Liver (tissue), 9 donors: ENCODE results near the gene STAT3. TPM values are rescaled to one million over a fixed set of nuclear protein-coding genes. Genes with fewer than 3 reads are reported as not detected.
"Not testable (repeated sequence)": the region's sequence is repeated elsewhere in the genome, so short reads cannot be mapped to it uniquely, and the experiment has no call there.

Source experiments
- DNase-seq: peaks from one replicate; pipeline ENCODE4 v3.0.0-alpha.2; 2017; ENCODE audit warnings: low spot score
- H3K27ac ChIP-seq, 2 donors: one replicate each; pipeline ENCODE4 v1.7.0; 2013; ENCODE audit warnings: inconsistent platforms in 2 of 2, low read length in 2 of 2, control low read depth in 1 of 2, low read depth in 1 of 2, mild to moderate bottlenecking in 1 of 2
- H3K27me3 ChIP-seq, 4 donors: one replicate each; pipeline versions ENCODE4 v1.6.1 to v1.7.0; 2013; ENCODE audit warnings: low read length in 3 of 4, inconsistent platforms in 1 of 4, mild to moderate bottlenecking in 1 of 4, moderate library complexity in 1 of 4; ENCODE audit not compliant: control insufficient read depth in 4 of 4, insufficient read depth in 4 of 4
- H3K36me3 ChIP-seq, 4 donors: one replicate each; pipeline versions ENCODE4 v1.6.1 to v1.7.0; 2013; ENCODE audit warnings: low read length in 3 of 4, mild to moderate bottlenecking in 3 of 4, low read depth in 1 of 4, moderate library complexity in 1 of 4; ENCODE audit not compliant: control insufficient read depth in 4 of 4, insufficient read depth in 3 of 4
- H3K4me1 ChIP-seq, 4 donors: one replicate each; pipeline versions ENCODE4 v1.6.1 to v1.7.0; 2013; ENCODE audit warnings: low read length in 3 of 4, mild to moderate bottlenecking in 3 of 4, moderate library complexity in 1 of 4; ENCODE audit not compliant: control insufficient read depth in 4 of 4, insufficient read depth in 4 of 4
- H3K4me3 ChIP-seq, 3 donors: one replicate each; pipeline versions ENCODE4 v1.6.1 to v1.7.0; 2013; ENCODE audit warnings: low read length in 3 of 3, control low read depth in 1 of 3, low read depth in 1 of 3, mild to moderate bottlenecking in 1 of 3
- H3K9ac ChIP-seq, 2 donors: one replicate each; pipeline ENCODE4 v1.7.0; 2013; ENCODE audit warnings: low read length in 2 of 2, mild to moderate bottlenecking in 2 of 2, moderate library complexity in 2 of 2, control low read depth in 1 of 2, low read depth in 1 of 2
- H3K9me3 ChIP-seq, 4 donors: one replicate each; pipeline versions ENCODE4 v1.6.1 to v1.7.0; 2013; ENCODE audit warnings: low read length in 3 of 4; ENCODE audit not compliant: control insufficient read depth in 4 of 4
- EGR1 ChIP-seq, 2 donors: IDR thresholded peaks; 2 replicates each; pipeline ENCODE4 v1.6.1; 2016 to 2018; ENCODE audit warnings: antibody characterized with exemption in 2 of 2, low read depth in 2 of 2
- FOXA1 ChIP-seq: IDR thresholded peaks from 2 replicates; pipeline ENCODE4 v1.6.1; 2016; ENCODE audit warnings: antibody characterized with exemption
- GABPA ChIP-seq, 2 donors: IDR thresholded peaks in 1 of 2; conservative IDR thresholded peaks in 1 of 2; 2 replicates each; pipeline ENCODE4 v1.6.1; 2016; ENCODE audit warnings: antibody characterized with exemption in 2 of 2, mild to moderate bottlenecking in 1 of 2, moderate library complexity in 1 of 2
- HNF4A ChIP-seq, 2 donors: conservative IDR thresholded peaks; 2 replicates each; pipeline ENCODE4 v1.6.1; 2016; ENCODE audit warnings: antibody characterized with exemption in 2 of 2, mild to moderate bottlenecking in 2 of 2
- RXRA ChIP-seq, 2 donors: IDR thresholded peaks; 2 replicates each; pipeline ENCODE4 v1.6.1; 2017 to 2018; ENCODE audit warnings: antibody characterized with exemption in 2 of 2, mild to moderate bottlenecking in 1 of 2
- SP1 ChIP-seq: IDR thresholded peaks from 2 replicates; pipeline ENCODE4 v1.6.1; 2018; ENCODE audit warnings: antibody characterized with exemption, mild to moderate bottlenecking
- TAF1 ChIP-seq: conservative IDR thresholded peaks from 2 replicates; pipeline ENCODE4 v1.6.1; 2016; ENCODE audit warnings: antibody characterized with exemption, mild to moderate bottlenecking
- WGBS: extraction: QIAGEN DNeasy Blood & Tissue Kit; methylation state at CpG from one replicate; pipeline ENCODE4 v1.1.7; 2013; 5-methylcytosine and 5-hydroxymethylcytosine counted together
- polyA plus RNA-seq, 2 donors: library from polyadenylated mRNA; stranded (reverse) in 1 of 2; unstranded in 1 of 2; fragments of 200-250 nt in 1 of 2; fragments of >200 nt in 1 of 2; fragmentation: Nextera tagmentation in 1 of 2; extraction: Ambion mirVana in 1 of 2; gene quantifications; one replicate each; pipeline versions ENCODE4 v1.2.1 to v1.2.3, GENCODE V29; 2013 to 2015
- total RNA-seq, 2 donors: library from RNA; depleted of rRNA; stranded (reverse); fragments of >200 nt; gene quantifications; one replicate each; pipeline ENCODE4 v1.2.3, GENCODE V29; 2014
- TF ChIP-seq, protein P1 (sequence below): IDR thresholded peaks from 2 replicates; pipeline ENCODE4 v1.6.1; 2016; ENCODE audit warnings: antibody characterized with exemption
- TF ChIP-seq, protein P2 (sequence below): fragments of 150-350 bp; IDR thresholded peaks from 2 replicates; pipeline ENCODE4 v1.5.1; 2017; ENCODE audit warnings: improper control_type of control experiment, low read depth, low read length; ENCODE audit not compliant: missing input control
- donor health status: healthy.
- donor health status: healthy.
- donor health status: healthy.
- donor health status: healthy.
- donor health status: healthy.

STAT3 gene
- total and polyA plus RNA-seq, 4 donors, result 68.7 to 301 (median 114) TPM

DNA sequence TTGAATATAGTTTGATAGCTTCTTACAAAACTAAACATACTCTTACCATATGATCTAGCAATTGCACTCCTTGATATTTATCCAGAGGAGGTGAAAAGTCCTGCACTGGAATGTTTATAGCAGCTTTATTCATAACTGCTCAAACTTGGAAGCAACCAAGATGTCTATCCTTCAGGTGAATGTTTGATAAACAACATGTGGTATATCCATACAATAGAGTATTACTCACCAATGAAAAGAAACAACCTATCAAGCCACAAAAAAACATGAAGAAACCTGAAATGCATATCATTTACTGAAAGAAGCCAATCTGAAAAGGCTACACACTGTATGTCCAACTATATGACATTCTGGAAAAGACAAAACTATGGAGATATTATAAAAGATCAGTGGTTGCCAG, 16.1 kb downstream of the STAT3 start:
- Histone ChIP-seq H3K36me3 (peaks cover 0 to 11% (median 3%) of the 10 kb centered on the region in 4 donors), H3K9me3 (no peaks in the 10 kb centered on the region), H3K4me3 (no peak overlapping the region), H3K27me3 (no peaks in the 10 kb centered on the region), H3K9ac (no peak overlapping the region), H3K27ac (no peak overlapping the region), H3K4me1 (peaks cover 0 to 24% (median 21%) of the 10 kb centered on the region in 4 donors)
- TF ChIP-seq FOXA1 (no peak), RXRA (IDR thresholded peaks at IDR 0.05) (no peak), EGR1 (IDR thresholded peaks at IDR 0.05; ENCODE audit: low read depth in 2 of 2) (no peak), SP1 (no peak), HNF4A (conservative IDR thresholded peaks at IDR 0.05) (no peak), TAF1 (no peak), GABPA (IDR thresholded peaks at IDR 0.05 in 1 of 2, conservative IDR thresholded peaks at IDR 0.05 in 1 of 2) (no peak)
- TF ChIP-seq, protein P1, sequence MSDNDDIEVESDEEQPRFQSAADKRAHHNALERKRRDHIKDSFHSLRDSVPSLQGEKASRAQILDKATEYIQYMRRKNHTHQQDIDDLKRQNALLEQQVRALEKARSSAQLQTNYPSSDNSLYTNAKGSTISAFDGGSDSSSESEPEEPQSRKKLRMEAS, result no peak
- TF ChIP-seq, protein P2, sequence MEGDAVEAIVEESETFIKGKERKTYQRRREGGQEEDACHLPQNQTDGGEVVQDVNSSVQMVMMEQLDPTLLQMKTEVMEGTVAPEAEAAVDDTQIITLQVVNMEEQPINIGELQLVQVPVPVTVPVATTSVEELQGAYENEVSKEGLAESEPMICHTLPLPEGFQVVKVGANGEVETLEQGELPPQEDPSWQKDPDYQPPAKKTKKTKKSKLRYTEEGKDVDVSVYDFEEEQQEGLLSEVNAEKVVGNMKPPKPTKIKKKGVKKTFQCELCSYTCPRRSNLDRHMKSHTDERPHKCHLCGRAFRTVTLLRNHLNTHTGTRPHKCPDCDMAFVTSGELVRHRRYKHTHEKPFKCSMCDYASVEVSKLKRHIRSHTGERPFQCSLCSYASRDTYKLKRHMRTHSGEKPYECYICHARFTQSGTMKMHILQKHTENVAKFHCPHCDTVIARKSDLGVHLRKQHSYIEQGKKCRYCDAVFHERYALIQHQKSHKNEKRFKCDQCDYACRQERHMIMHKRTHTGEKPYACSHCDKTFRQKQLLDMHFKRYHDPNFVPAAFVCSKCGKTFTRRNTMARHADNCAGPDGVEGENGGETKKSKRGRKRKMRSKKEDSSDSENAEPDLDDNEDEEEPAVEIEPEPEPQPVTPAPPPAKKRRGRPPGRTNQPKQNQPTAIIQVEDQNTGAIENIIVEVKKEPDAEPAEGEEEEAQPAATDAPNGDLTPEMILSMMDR, result no peak
- DNase-seq, result no peak

DNA sequence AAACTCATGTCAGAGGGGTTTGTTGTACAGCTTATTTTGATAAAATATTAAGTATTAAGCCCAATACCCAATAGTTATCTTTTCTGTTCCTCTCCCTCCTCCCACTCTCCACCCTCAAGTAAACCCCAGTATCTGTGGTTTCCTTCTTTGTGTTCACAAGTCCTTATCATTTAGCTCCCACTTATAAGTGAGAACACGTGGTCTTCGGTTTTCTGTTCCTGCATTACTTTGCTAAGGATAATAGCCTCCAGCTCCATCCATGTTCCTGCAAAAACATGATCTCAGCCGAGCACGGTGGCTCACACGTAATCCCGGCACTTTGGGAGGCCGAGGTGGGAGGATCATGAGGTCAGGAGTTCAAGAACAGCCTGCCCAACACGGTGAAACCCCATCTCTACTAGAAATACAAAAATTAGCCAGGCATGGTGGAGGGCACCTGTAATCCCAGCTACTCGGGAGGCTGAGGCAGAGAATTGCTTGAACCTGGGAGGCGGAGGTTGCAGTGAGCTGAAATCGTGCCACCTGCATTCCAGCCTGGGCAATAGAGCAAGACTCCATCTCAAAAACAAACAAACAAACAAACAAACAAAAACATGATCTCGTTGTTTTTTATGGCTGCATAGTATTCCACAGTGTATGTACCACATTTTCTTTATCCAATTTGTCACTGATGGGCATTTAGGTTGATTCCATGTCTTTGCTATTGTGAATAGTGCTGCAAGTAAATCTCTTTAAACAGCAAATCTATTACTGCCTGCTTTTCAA, 19.3 kb downstream of the STAT3 start:
- H3K4me3 ChIP-seq, DNase-seq, H3K9ac ChIP-seq, H3K27ac ChIP-seq, H3K9me3 ChIP-seq, H3K27me3 ChIP-seq: not testable (repeated sequence)
- Histone ChIP-seq H3K4me1 (peaks cover 2 to 24% (median 22%) of the 10 kb centered on the region in 4 donors), H3K36me3 (peaks cover 0 to 14% (median 3%) of the 10 kb centered on the region in 4 donors)
- 82% methylated on average over 12 of the region's 12 CpGs for WGBS

DNA sequence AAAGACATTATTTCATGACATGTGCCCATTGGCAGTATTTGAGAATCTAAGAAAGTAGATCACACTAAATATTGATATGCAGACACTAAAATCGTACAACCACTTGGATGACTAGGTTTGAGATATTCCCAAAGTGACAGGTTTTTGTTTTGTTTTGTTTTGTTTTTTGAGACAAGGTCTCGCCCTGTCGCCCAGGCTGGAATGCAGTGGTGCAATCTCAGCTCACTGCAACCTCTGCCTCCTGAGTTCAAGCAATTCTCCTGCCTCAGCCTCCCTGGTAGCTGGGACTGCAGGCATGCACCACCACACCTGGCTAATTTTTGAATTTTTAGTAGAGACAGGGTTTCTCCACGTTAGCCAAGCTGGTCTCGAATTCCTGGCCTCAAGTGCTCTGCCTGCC, 19.9 kb downstream of the STAT3 start:
- H3K9ac ChIP-seq, H3K27ac ChIP-seq, DNase-seq, H3K9me3 ChIP-seq, H3K27me3 ChIP-seq, H3K4me3 ChIP-seq: not testable (repeated sequence)
- peak in 1 of 2 donors; percentile 11 for TF ChIP-seq RXRA (IDR thresholded peaks at IDR 0.05)
- Histone ChIP-seq H3K36me3 (peaks cover 0 to 14% (median 3%) of the 10 kb centered on the region in 4 donors), H3K4me1 (peaks cover 8 to 26% (median 24%) of the 10 kb centered on the region in 4 donors)
- WGBS, result 58% methylated on average over 5 of the region's 5 CpGs

DNA sequence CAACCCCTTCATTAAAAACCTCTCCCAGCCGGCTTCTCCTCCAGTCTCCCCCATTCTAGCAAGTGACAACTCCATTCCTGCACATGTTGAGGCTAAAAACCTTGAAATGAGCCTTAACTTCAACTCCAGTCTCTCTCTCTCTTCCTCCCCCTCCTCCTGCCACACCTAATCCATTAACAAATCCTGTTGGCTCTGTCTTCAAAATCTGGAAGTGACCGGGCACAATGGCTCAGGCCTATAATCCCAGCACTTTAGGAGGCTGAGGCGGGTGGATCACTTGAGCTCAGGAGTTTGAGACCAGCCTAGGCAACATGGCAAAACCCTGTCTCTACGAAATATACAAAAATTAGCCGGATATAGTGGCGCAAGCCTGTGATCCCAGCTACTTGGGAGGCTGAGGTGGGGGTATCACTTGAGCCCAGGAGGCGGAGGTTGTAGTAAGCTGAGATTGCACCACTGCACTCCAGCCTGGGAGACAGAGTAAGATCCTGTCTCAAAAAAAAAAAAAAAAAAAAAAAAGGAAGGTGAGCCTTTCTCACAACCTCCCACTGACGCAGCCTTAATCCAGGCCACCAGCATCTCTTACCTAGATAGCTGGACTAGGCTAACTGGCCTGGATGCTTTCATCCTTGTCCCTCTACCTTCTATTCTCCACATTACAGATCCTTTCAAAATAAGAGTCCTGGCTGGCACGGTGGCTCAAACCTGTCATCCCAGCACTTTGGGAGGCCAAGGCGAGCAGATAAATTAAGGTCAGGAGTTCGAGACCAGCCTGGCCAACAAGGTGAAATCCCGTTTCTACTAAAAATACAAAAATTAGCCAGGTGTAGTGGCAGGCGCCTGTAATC, 21.8 kb downstream of the STAT3 start:
- H3K27ac ChIP-seq, result peak overlapping the region in 1 of 2 donors; percentile 62
- H3K9me3 ChIP-seq, H3K9ac ChIP-seq, H3K4me3 ChIP-seq, H3K27me3 ChIP-seq, H3K36me3 ChIP-seq, DNase-seq: not testable (repeated sequence)
- peaks cover 14 to 43% (median 37%) of the 10 kb centered on the region in 4 donors for H3K4me1 ChIP-seq
- 87% methylated on average over 13 of the region's 13 CpGs for WGBS
